ENCODE measurements around the gene XIRP2. TPM values are rescaled to one million over a fixed set of nuclear protein-coding genes. Genes with fewer than 3 reads are reported as not detected.

The XIRP2 gene
- total and polyA plus RNA-seq, 2 of the 8 experiments (the other 6 are each of a cell fraction or from before 2014, with no cell fraction given), result 0.11 TPM; not detected in 1

DNA sequence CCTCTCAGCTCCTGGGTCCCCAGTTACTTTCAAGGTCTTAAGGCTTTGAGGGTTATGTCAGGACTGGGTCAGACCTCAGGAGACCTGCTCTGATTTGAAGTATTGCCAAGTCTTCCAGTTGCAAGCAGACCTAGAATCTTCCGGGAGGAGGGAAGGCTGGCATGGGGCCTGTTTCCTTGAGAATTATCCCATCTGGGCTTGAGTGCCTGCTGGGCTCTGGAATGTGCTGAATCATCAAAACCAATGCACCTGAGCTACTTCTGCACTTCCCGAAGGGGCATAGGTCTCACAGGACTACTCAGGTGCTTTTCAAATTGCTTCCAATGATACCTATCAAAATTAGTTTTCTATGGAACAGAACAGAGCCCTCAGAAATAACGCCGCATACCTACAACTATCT lies 327.3 kb downstream of the XIRP2 start (continued):
- TF ChIP-seq, protein P1, sequence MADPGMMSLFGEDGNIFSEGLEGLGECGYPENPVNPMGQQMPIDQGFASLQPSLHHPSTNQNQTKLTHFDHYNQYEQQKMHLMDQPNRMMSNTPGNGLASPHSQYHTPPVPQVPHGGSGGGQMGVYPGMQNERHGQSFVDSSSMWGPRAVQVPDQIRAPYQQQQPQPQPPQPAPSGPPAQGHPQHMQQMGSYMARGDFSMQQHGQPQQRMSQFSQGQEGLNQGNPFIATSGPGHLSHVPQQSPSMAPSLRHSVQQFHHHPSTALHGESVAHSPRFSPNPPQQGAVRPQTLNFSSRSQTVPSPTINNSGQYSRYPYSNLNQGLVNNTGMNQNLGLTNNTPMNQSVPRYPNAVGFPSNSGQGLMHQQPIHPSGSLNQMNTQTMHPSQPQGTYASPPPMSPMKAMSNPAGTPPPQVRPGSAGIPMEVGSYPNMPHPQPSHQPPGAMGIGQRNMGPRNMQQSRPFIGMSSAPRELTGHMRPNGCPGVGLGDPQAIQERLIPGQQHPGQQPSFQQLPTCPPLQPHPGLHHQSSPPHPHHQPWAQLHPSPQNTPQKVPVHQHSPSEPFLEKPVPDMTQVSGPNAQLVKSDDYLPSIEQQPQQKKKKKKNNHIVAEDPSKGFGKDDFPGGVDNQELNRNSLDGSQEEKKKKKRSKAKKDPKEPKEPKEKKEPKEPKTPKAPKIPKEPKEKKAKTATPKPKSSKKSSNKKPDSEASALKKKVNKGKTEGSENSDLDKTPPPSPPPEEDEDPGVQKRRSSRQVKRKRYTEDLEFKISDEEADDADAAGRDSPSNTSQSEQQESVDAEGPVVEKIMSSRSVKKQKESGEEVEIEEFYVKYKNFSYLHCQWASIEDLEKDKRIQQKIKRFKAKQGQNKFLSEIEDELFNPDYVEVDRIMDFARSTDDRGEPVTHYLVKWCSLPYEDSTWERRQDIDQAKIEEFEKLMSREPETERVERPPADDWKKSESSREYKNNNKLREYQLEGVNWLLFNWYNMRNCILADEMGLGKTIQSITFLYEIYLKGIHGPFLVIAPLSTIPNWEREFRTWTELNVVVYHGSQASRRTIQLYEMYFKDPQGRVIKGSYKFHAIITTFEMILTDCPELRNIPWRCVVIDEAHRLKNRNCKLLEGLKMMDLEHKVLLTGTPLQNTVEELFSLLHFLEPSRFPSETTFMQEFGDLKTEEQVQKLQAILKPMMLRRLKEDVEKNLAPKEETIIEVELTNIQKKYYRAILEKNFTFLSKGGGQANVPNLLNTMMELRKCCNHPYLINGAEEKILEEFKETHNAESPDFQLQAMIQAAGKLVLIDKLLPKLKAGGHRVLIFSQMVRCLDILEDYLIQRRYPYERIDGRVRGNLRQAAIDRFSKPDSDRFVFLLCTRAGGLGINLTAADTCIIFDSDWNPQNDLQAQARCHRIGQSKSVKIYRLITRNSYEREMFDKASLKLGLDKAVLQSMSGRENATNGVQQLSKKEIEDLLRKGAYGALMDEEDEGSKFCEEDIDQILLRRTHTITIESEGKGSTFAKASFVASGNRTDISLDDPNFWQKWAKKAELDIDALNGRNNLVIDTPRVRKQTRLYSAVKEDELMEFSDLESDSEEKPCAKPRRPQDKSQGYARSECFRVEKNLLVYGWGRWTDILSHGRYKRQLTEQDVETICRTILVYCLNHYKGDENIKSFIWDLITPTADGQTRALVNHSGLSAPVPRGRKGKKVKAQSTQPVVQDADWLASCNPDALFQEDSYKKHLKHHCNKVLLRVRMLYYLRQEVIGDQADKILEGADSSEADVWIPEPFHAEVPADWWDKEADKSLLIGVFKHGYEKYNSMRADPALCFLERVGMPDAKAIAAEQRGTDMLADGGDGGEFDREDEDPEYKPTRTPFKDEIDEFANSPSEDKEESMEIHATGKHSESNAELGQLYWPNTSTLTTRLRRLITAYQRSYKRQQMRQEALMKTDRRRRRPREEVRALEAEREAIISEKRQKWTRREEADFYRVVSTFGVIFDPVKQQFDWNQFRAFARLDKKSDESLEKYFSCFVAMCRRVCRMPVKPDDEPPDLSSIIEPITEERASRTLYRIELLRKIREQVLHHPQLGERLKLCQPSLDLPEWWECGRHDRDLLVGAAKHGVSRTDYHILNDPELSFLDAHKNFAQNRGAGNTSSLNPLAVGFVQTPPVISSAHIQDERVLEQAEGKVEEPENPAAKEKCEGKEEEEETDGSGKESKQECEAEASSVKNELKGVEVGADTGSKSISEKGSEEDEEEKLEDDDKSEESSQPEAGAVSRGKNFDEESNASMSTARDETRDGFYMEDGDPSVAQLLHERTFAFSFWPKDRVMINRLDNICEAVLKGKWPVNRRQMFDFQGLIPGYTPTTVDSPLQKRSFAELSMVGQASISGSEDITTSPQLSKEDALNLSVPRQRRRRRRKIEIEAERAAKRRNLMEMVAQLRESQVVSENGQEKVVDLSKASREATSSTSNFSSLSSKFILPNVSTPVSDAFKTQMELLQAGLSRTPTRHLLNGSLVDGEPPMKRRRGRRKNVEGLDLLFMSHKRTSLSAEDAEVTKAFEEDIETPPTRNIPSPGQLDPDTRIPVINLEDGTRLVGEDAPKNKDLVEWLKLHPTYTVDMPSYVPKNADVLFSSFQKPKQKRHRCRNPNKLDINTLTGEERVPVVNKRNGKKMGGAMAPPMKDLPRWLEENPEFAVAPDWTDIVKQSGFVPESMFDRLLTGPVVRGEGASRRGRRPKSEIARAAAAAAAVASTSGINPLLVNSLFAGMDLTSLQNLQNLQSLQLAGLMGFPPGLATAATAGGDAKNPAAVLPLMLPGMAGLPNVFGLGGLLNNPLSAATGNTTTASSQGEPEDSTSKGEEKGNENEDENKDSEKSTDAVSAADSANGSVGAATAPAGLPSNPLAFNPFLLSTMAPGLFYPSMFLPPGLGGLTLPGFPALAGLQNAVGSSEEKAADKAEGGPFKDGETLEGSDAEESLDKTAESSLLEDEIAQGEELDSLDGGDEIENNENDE (IDR thresholded peaks at IDR 0.05; ENCODE audit: insufficient replicate concordance, low read length), result no peak
- TF ChIP-seq SP1 (IDR thresholded peaks at IDR 0.05; ENCODE audit: low read depth, low read length), result no peak
- TF ChIP-seq NANOG (IDR thresholded peaks at IDR 0.05; ENCODE audit: insufficient read depth, low read depth, low read length, poor library complexity, severe bottlenecking), result no peak
- no peak for TF ChIP-seq JUN (IDR thresholded peaks at IDR 0.05; ENCODE audit: low read depth, low read length)

Data from H1 (cell line).